GM13976 (cell line): Measurements from ENCODE around the gene SLC9A9.

ENCODE experiments used
- DNase-seq: peaks from one replicate; pipeline ENCODE4 v3.0.0; 2012; ENCODE audit warnings: low spot score
- in situ Hi-C: fragments of 300-500 bp; cut with MboI; formaldehyde crosslinking; loops from one replicate; pipeline ENCODE4 v1.12.0; 2022; ENCODE audit warnings: low sequenced_read_pairs, mixed read lengths, inconsistent platforms; ENCODE audit not compliant: unreplicated experiment
- TF ChIP-seq, protein P1 (sequence below): IDR thresholded peaks from 2 replicates; pipeline ENCODE4 v1.5.1; 2012; ENCODE audit warnings: borderline replicate concordance, mild to moderate bottlenecking; ENCODE audit not compliant: insufficient read depth; ENCODE audit errors: extremely low read depth, missing control alignments, control extremely low read depth

SLC9A9 gene

DNA sequence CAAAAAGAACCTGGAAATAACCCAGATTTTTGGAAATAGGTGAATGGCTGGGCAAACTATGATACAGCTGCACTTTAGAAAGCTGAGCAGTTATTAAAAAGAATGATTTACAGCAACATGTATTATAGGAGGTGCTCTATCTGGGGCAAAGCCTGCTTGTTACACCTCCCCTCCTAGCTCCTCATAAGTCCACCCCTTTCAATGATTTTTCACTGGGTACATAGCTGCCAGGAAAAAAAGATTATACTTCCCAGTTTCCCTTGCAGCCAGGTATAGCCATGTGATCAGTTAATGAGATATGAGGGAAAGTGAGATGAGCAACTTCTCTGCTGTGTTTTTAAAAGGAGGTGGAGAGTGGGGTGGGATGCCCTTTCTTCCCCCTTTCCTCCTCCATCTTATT lies 631.0 kb downstream of the SLC9A9 start:
- in situ Hi-C loops: no loop called here
- DNase-seq: no peak
- TF ChIP-seq, protein P1, sequence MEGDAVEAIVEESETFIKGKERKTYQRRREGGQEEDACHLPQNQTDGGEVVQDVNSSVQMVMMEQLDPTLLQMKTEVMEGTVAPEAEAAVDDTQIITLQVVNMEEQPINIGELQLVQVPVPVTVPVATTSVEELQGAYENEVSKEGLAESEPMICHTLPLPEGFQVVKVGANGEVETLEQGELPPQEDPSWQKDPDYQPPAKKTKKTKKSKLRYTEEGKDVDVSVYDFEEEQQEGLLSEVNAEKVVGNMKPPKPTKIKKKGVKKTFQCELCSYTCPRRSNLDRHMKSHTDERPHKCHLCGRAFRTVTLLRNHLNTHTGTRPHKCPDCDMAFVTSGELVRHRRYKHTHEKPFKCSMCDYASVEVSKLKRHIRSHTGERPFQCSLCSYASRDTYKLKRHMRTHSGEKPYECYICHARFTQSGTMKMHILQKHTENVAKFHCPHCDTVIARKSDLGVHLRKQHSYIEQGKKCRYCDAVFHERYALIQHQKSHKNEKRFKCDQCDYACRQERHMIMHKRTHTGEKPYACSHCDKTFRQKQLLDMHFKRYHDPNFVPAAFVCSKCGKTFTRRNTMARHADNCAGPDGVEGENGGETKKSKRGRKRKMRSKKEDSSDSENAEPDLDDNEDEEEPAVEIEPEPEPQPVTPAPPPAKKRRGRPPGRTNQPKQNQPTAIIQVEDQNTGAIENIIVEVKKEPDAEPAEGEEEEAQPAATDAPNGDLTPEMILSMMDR: no peak

DNA sequence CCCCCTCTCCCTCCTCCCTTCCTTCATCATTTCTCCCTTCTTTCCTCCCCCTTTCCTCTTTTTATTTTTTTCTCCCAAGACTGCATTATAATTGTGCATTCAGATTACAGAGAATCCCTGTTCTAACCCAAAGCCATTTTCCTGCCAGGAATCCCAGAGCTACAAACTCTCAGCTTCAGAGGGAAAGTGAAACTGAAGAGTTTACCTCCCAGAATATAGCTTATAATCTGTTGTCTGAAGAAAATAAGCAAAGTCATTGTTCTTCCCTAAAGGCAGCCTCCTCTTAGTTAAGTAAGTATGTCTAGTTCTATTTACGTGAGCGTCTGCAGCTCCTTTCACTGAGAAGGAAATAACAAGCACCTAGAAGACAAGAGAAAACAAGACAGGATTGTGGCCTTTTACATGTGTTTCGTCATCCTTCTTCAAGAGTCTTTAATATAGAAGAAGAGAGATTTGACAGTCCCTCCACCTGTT lies 631.5 kb downstream of the SLC9A9 start:
- DNase-seq: no peak
- in situ Hi-C loops: no loop called here
- TF ChIP-seq, protein P1: no peak
